ENCODE measurements around the gene MAGI1. TPM values are rescaled to one million over a fixed set of nuclear protein-coding genes. Genes with fewer than 3 reads are reported as not detected.

The MAGI1 gene
- polyA plus RNA-seq, 1 of the 3 experiments (the other 2 are of a cell fraction), result 10.3 TPM

DNA sequence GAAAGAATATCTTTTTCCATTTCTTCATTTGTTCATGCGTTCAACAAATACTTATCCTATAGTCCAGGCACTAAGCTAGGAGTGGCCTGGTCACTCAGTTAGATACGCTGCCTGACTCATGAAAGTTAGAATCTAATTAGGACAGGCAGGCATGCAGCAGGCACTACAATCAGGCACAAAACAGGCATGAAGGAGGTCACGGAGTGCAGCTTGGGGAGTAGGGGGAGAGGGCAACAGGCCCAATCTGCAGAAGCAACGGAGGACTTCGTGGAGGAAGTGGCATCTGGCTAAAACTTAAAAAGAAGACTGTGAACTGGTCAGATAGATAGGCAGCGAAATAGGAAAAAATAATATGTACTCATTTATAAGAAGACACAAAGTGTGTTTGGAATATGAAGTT lies 420.9 kb downstream of the MAGI1 start (continued):
- TF ChIP-seq, protein P1, sequence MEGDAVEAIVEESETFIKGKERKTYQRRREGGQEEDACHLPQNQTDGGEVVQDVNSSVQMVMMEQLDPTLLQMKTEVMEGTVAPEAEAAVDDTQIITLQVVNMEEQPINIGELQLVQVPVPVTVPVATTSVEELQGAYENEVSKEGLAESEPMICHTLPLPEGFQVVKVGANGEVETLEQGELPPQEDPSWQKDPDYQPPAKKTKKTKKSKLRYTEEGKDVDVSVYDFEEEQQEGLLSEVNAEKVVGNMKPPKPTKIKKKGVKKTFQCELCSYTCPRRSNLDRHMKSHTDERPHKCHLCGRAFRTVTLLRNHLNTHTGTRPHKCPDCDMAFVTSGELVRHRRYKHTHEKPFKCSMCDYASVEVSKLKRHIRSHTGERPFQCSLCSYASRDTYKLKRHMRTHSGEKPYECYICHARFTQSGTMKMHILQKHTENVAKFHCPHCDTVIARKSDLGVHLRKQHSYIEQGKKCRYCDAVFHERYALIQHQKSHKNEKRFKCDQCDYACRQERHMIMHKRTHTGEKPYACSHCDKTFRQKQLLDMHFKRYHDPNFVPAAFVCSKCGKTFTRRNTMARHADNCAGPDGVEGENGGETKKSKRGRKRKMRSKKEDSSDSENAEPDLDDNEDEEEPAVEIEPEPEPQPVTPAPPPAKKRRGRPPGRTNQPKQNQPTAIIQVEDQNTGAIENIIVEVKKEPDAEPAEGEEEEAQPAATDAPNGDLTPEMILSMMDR (IDR thresholded peaks at IDR 0.05), result no peak
- no peak for TF ChIP-seq YY1 (IDR thresholded peaks at IDR 0.05; ENCODE audit: low read depth)
- TF ChIP-seq IRF3 (IDR thresholded peaks at IDR 0.05; ENCODE audit: low read depth, low read length), result no peak
- TF ChIP-seq GATA2 (CRISPR knock-in tag; IDR thresholded peaks at IDR 0.05), result no peak
- TF ChIP-seq RCOR1 (IDR thresholded peaks at IDR 0.05; ENCODE audit: low read length), result no peak
- no peak for TF ChIP-seq POLR2AphosphoS5 (IDR thresholded peaks at IDR 0.05; ENCODE audit: low read depth, low read length)

DNA sequence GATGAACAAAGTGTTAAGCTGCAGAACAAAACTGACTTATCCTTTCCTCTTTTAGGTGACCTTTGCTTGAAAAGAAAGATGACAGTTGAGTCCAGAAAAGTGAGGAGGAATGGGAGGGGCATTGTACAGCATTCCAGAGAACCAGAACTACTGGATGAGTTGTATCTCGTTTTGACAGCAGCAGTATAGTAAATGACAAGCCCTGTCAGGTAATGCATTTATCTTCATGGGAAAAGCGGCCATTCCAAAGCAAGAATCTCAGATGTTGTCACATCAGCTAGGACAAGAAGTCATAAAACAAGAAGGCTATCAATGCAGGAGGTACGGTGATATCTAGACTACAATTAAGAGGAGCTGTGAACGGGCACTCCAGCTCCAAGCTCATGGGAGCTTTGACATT lies 421.5 kb downstream of the MAGI1 start:
- CTCF ChIA-PET, result interaction anchor here (1.1 kb wide), 1 partner anchor 178 kb away, joined by 3 read pairs; no protein-coding TSS in a partner anchor
- TF ChIP-seq TCF12 (IDR thresholded peaks at IDR 0.05) (no peak), ELF1 (IDR thresholded peaks at IDR 0.05) (no peak), PBX3 (IDR thresholded peaks at IDR 0.05) (no peak), MAX (IDR thresholded peaks at IDR 0.05; ENCODE audit: low read depth) (no peak), TAF1 (IDR thresholded peaks at IDR 0.05; ENCODE audit: borderline replicate concordance, low read depth, low read length) (no peak), EZH2phosphoT487 (IDR thresholded peaks at IDR 0.05; ENCODE audit: borderline replicate concordance, low read depth) (no peak)
- TF ChIP-seq, protein P2, sequence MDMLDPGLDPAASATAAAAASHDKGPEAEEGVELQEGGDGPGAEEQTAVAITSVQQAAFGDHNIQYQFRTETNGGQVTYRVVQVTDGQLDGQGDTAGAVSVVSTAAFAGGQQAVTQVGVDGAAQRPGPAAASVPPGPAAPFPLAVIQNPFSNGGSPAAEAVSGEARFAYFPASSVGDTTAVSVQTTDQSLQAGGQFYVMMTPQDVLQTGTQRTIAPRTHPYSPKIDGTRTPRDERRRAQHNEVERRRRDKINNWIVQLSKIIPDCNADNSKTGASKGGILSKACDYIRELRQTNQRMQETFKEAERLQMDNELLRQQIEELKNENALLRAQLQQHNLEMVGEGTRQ (IDR thresholded peaks at IDR 0.05; ENCODE audit: borderline replicate concordance, low read depth, low read length), result no peak
- TF ChIP-seq, protein P3, sequence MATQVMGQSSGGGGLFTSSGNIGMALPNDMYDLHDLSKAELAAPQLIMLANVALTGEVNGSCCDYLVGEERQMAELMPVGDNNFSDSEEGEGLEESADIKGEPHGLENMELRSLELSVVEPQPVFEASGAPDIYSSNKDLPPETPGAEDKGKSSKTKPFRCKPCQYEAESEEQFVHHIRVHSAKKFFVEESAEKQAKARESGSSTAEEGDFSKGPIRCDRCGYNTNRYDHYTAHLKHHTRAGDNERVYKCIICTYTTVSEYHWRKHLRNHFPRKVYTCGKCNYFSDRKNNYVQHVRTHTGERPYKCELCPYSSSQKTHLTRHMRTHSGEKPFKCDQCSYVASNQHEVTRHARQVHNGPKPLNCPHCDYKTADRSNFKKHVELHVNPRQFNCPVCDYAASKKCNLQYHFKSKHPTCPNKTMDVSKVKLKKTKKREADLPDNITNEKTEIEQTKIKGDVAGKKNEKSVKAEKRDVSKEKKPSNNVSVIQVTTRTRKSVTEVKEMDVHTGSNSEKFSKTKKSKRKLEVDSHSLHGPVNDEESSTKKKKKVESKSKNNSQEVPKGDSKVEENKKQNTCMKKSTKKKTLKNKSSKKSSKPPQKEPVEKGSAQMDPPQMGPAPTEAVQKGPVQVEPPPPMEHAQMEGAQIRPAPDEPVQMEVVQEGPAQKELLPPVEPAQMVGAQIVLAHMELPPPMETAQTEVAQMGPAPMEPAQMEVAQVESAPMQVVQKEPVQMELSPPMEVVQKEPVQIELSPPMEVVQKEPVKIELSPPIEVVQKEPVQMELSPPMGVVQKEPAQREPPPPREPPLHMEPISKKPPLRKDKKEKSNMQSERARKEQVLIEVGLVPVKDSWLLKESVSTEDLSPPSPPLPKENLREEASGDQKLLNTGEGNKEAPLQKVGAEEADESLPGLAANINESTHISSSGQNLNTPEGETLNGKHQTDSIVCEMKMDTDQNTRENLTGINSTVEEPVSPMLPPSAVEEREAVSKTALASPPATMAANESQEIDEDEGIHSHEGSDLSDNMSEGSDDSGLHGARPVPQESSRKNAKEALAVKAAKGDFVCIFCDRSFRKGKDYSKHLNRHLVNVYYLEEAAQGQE (IDR thresholded peaks at IDR 0.05; ENCODE audit: low read depth, low read length), result no peak
- 84% methylated on average over 4 of the region's 4 CpGs for WGBS (ENCODE audit: low lambda C conversion rate)
- no peak overlapping the region for H3K27ac ChIP-seq (ENCODE audit: low read depth in 2 of 2, low read length in 1 of 2)
- no peak overlapping the region for H2AFZ ChIP-seq (ENCODE audit: low read depth)
- no peaks in the 10 kb centered on the region for H3K36me3 ChIP-seq (replicated peaks in 1 of 2; ENCODE audit: control insufficient read depth in 1 of 2, insufficient read depth in 2 of 2, low read length in 1 of 2)
- H3K9ac ChIP-seq, result no peak overlapping the region
- H3K4me2 ChIP-seq, result no peak overlapping the region
- POLR2A ChIA-PET, result no interaction called here
- H4K20me1 ChIP-seq (ENCODE audit: insufficient read depth), result peaks cover 2% of the 10 kb centered on the region; the same call in 1 of the 2 replicates
- peaks cover 4% of the 10 kb centered on the region; the same call in 1 of the 2 replicates for H3K79me2 ChIP-seq (ENCODE audit: insufficient read depth)
- H3K4me1 ChIP-seq (ENCODE audit: control insufficient read depth in 1 of 2, insufficient read depth in 2 of 2, low read depth in 1 of 2, low read length in 1 of 2), result peaks cover 0 to 13% of the 10 kb centered on the region in 2 experiments; a peak in 2 of 4 replicates
- DNase-seq, result no peak
- H3K4me3 ChIP-seq (ENCODE audit: low read depth in 2 of 2, low read length in 1 of 2), result no peak overlapping the region
- H3K9me3 ChIP-seq, result no peaks in the 10 kb centered on the region
- no peaks in the 10 kb centered on the region for H3K9me2 ChIP-seq
- no peaks in the 10 kb centered on the region for H3F3A ChIP-seq (replicated peaks; ENCODE audit: insufficient read depth)
- no peaks in the 10 kb centered on the region for H3K27me3 ChIP-seq (ENCODE audit: insufficient read depth)

Data from SK-N-SH (cell line).